Measurements from ENCODE around the gene SLC9A9.
A peak's percentile ranks its signal among the peaks of the same experiment; 100 is the strongest.

Gene SLC9A9

DNA sequence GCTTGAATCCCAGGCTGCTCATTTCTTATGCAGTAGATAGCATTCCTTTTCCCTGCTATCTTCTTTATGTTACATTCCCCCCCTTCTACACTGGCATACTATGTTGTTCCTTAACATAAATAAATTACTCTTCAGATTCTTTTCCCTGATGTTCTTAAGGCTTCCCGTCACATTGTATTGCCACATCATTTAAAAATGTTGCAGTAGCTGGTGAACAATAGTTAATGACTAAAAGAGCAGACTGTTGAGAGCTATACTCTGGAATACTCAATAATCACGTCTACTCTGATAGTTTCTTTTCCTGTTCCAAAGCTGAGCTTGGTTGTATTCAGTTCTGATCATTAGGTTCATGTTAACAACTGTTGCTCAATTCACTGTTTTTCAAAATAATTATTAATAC is 508.8 kb downstream of the SLC9A9 start:
- intact Hi-C loops (cut with DNase I): no loop called here
- no peak for DNase-seq

DNA sequence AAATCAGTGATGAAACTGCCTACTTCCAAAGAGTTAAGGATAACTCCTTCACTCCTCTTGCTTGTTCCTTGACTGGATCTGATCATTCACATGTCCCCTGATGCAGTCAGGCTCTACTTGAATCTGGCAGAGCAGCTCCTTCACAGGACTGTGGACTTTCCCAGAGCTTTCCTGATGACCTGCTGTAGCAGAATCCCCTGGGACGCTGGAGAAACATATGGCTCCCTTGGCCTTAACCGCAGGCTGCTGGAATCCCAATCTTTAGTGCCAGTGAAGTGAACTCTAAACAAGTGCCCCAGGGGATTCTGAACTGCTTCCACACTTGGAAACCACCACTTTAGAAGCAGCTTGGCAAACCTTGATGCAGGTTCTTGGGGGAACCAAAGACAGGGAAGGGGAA is 510.9 kb downstream of the SLC9A9 start:
- intact Hi-C loops (cut with DNase I): no loop called here
- DNase-seq: no peak

DNA sequence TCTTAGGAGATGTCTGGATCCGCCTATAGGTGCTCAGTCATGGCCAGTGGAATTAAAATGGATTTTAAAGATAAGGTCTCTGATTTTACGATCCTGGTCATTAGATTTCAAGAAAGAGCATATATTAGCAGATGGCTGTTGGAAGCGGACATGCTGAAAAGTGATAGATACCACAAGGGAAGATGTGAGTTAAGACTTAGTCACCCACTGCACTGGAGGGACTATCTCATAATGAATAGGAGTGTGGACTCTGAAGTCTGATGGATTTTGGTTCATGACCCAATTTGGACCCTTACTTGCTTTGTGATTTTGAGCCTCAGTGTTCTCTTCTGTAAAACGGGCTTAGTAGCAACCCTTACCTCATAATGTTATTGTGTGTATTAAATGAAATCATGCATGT is 514.0 kb downstream of the SLC9A9 start:
- DNase-seq: no peak
- intact Hi-C loops (cut with DNase I): no loop called here

DNA sequence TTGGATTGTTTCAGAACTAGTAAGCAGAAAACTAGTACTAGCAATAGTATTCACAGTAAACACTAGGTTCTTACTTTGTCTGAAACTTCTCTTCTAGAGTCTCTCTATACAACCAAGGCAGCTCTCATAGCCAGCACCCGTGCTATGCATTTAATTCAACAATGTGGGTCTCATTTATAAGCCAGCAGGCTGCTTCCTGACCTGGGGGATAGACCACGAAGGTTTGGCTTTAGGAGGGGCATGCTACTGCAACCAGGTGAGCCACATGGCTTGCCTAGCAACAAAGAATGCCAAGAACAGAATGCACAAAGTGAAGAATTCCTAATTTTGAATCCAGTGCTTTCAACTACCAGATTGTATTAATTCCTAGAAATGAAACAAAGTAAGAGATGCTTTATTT is 514.9 kb downstream of the SLC9A9 start:
- intact Hi-C loops (cut with DNase I): no loop called here
- DNase-seq: no peak

DNA sequence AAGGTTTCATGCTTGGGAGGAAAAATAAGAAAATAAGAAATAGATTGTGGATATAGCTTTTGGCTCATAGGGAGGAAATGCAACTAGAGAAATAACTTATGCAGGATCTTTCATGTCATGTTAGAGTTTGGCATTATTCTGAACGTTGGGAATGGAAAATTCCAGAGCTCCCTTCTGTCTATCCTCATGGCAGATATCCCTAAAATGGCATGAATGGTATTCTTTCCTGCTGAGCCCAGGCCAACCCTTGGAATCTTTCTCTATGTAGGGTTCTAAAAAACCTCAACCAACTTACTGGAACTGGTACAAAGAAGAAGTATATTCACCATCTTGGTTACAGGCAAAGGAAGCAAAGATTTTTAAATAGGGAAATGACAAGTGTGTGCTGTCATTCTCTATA is 516.2 kb downstream of the SLC9A9 start:
- no peak for DNase-seq
- intact Hi-C loops (cut with DNase I): no loop called here

DNA sequence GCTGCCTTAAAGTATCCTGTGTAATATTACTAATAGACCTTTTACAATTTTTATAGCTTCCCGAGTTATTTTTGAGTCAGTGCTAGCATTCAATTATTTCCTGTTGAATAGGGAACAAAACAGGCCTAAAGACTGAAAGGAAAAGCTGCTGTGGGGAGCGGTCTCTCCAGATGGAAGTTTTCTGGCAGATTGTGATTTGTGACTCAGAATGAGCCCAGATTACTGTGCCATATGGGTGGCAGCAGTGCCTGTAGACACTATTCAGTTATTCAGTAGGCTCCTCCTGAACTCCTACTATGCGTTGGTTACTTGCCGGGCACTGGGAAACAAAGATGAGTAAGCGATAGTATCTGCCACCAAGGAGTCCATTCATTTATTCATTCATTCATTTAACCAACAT is 516.9 kb downstream of the SLC9A9 start:
- intact Hi-C loops (cut with DNase I): no loop called here
- DNase-seq: peak in 1 of 42 donors; percentile 56

DNA sequence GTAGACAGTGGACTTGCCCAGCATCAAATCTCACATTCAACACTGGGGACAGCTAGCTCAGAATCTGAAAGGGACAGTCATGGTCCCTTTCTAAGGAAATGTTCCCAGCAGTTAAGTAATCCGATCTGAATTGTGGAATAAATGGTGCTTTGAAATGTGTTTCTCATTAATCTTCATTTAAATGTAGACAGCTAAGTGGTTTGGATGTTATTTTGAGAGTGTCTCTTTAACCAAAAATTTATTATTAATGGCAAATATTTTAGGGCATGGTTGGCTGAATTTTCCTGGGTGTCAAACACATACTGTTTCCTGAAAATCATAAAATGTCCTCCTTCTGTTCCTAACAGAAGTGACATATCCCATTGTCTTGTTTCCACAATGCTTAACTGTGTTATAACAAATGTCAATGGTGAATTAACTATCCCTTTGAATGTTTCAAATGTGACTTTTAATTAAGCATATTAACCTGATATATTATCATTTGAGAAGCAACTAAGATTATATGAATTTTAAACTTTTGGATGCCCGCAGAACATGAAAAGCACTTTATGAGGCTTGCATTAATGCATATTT is 517.9 kb downstream of the SLC9A9 start:
- intact Hi-C loops (cut with DNase I): no loop called here
- no peak for DNase-seq

DNA sequence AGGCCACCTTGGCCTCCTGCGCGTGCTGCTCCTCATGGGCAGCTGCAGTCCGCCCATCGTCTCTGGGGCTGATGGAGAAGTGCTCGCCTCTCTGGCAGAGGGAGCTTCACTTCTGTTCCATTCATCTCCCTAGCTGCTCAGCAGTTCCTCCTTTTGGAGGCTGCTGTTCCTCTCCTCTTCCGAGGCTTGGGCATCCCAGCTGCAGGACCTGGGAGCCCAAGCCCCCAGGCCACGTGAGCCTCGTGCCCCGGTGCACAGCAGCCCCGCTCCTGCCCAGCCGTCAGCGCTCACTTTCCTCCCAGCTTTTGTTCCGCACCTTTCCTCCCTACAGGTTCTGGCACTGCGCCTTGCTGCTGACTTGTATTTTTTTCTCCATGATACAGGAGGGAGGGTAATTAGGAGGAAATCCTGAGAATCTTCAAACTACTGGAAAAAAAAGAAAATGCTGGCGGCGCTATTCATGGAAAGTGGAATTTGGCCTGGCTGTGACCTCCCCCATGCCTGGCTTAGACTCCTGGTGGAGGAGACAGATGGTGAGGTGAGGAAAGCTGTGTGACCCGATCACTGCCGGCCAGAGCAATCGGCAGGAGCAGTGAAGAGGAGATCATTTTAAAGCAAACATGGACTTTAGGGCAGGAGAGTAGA is 518.6 kb downstream of the SLC9A9 start:
- intact Hi-C loops (cut with DNase I): no loop called here
- peak in 13 of 42 donors; percentile 3 to 47 (median 14) for DNase-seq

DNA sequence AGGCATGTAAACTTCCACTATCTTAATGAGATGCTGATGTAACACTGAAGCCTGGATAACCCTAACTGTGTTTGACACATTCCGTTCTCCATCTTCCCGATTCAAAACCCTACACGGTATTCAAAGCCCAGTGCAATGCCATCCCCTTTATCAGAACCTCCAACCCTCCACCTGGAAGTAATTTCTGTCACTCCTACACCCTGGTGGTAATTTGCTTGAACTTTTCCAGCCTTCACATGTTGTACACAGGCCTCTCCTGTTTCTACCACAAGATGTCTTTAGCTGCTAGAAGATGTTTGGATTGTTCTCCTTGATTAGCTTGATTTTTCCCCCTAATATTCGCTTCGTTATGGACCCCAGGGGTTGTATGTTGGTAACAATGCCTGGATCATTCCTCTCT is 519.8 kb downstream of the SLC9A9 start:
- intact Hi-C loops (cut with DNase I): no loop called here
- no peak for DNase-seq

DNA sequence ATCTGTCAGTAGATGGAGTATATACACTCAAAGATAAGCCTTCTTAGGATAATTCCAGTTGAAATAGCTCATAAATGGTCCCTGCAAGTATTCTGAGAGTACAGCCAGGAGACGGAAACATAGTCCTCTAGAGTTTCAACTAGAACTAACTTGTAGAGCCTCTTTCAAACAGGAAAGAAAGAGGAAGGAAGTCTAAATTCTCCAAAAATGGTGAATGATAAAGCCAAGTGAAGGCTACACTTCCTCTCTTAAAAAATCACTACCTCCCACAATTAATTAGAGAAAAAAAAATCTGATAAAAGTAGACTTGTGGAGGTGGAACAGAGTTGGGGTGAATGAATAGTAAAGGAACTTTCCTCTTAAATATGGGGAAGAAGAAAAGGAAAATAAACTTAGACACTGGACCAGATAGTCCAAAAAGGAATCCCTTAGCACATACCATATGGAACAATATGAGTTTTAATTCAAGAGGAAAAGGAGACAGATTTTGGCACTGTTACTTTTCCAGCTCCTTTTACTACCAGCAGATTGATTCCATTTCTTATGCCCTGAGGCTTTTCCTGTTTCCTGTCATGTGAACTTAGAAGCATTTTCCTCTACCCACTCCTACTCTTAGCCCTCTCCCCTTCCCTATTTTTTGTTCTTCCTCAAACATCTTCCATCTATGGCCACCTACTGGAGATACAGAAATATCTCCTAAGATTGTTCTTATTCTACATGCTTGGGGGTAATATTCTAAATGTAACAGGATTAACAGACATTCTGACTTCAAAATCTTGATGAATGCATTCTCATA is 521.1 kb downstream of the SLC9A9 start:
- intact Hi-C loops (cut with DNase I): no loop called here
- no peak for DNase-seq

DNA sequence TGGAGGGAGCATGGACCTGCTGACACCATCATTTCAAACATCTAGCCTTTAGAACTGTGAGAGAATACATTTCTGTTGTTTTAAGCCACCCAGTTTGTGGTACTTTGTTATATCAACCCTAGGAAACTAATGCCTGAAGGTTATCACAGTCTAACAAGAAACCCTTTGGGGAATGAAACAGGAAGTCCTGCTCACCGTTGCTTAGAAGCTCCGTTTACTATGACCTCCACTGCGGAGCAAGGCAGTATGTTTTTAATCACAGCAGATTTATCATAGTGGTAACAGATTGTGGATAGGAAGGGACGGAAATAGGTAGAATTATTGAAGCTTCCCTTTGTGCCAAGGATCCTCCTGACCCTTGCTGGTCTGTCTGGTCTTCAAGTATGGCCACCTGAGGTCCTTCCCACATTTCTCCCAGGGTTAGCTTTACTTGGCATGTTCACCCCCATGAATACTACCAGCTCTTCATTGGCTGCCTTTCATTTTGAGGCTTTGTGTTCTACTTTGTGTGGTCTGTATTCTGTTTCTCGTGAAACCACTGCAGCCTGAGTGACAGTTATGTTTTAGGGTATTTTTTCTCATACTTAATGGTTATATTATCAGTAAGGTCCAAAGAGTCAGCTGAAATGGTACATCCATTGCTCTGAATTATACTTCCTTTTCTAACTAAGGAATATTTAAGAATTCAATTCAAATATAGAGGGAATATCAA is 527.1 kb downstream of the SLC9A9 start:
- intact Hi-C loops (cut with DNase I): no loop called here
- no peak for DNase-seq

DNA sequence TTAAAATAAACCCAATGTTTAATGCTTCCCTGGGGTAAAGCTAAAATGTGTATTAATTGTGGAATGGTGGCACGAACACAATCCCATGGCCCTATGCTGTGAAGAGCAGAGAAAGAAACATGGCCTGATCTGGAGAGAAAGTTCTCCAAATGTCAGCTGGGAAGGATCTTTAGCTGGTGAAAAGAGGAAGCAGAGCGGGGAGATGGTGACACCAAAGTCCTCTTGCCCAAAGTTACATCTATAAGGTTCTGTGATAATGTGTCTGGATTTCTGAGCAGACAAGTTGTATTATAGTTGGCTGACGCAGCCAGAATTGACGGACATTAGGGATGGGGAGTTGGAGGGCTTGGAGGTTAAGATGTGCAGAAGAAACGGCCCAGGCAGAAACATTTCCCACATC is 532.5 kb downstream of the SLC9A9 start:
- intact Hi-C loops (cut with DNase I): no loop called here
- no peak for DNase-seq

DNA sequence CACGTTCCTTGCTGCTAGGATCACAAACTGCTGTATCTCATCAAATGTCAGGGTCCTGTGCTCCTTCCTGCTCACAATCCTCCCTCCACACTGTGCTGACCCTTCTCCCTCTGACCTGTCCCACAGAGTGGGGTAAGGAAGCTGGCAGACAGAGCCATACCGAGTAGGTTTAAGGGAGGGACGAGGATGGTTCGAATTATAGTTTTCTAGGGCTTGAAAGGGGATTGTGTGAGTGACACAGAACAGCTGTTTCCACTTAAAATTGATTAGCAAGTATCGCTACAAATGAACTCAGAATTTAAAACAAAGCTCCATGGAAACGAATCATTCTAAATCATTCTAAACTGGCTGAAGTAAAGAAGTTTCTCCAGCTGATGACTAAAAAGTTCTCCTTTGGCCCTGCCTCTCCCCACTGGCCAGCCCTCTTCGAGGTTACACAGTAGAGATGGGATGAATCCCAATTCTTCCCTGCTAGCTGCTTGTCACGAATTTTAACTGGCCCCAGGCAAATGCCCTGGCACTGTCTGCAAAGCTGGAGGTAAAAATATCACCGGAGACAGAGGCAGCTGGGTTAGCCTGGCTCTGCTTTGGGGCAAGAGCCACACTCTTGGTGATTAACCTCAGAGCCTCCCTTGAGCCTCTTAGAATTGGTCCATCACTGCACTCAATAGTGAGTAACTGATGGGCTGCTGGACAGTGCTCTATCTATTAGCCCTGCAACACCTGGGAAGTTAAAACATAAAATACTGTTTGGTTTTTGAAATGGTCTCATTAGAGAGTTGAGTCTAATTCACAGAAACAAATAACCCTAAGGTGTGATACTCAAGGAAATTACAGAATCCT is 533.8 kb downstream of the SLC9A9 start:
- intact Hi-C loops (cut with DNase I): no loop called here
- peak in 1 of 42 donors; percentile 41 for DNase-seq

DNA sequence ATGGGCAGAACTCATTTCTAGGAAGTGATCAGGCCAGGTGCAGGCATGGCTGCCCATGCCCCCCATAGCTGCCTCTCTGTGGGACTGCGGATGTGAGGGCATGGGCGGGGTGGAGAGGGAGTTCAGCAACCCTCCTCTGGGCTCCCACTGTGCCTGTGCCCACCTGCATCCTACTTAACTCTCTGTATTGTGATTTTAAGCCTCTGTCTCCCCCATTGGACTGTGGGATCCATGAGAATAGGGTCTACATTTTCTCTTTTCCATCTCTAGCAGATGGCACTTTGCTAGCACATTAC is 534.4 kb downstream of the SLC9A9 start:
- intact Hi-C loops (cut with DNase I): no loop called here
- DNase-seq: no peak

DNA sequence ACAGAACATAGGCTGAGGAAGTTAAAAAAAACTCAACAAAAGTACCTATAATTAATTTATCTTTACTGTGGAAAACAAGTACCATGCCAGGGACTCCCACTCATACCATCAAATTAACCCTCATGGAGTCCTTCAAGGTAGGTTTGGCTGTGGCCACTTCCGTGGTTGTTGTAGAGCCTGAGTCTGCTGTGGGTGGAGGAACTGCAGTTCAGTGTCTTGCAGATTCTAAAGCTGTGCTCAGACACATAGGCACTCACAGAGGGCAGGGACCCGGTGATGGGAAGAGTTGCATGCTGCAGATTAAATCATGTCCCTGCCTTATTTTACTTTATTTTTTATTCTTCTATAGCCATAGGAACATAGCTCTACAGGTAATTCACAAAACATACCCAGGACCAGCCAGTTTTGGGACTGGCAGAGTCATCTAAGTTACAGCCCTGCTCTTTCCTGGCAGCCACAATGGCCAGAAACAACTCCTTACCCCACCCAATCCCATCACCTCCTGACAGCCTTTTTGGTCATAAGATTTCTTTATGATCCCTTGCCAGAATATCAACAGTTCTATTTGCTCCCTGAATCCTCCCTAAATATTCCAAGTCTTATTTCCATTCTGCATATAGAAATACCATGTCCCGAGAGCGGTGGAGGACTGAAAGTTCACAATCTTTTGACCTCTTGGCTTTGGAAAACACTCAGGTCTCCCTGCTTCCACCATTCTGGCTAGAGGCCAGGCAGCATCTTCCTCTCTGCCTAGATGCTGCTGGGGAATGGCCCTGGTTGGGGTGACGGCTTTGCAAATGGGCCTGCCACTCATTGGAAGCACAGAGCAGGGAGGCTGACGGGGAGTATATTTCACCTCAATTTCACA is 535.0 kb downstream of the SLC9A9 start:
- no peak for DNase-seq
- intact Hi-C loops (cut with DNase I): no loop called here

DNA sequence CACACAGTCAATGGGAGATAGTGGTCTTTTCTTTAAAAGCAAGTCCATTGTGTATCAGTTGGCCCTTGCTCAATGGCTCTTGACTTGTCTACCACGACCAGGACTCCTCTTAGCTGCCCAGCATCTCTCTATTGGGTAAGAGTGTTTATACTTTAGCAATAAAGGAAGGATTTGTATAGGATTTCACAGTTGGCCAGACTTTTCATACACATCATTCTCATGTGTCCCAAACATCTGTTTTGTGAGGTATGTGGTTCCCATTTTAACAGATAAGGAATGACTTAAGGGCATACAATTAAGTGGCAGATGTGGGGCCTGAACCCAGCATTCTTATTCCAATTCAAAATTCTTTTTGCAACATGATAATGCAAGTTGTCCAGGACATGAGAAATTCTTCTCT is 537.2 kb downstream of the SLC9A9 start:
- no peak for DNase-seq
- intact Hi-C loops (cut with DNase I): no loop called here

DNA sequence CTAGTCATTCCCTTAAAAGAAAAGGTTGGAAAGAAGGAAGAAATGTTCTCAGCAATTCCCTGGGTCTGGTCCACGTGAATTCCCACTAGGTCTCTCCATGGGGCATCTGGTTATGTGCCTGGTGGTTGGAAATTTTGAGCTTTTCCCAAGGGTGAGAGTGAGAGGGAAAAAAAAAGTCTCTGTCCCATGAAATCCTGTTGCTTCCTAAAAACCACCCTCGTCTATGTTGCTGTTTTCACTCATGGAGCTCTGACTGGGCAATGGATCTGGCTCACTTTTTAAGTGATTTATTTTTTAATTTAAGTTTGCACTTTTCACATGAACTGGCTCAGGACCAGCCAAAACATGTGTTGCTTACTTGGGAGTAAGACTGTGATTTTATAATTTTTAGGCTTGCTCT is 538.6 kb downstream of the SLC9A9 start:
- intact Hi-C loops (cut with DNase I): no loop called here
- no peak for DNase-seq

DNA sequence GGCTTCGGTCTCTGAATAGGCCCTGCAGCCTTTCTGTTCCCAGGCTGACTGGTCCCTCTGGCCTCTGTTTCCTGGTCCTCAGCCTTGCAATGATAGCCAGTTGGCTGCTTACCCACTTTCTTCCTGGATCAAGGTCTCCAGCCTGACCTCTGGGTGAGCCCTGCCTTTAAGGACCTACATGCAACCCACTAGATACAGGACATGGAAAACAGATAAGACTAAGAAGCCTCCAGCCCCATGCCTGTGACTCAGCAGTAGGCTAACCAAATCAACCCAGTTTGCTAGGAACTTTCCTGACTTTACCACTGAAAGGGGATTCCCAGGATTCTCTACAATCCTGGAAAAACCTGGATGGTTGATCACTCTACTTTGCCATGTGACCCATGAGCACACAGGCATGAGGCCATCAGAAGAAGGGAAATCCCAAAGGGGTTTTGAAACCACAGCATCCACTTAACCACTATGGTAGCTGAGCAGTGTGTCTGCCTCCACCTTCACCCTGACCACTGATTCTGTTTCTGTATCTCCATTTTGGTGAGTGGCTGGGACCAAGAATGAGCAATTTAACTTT is 540.6 kb downstream of the SLC9A9 start:
- no peak for DNase-seq
- intact Hi-C loops (cut with DNase I): no loop called here
